Fibroblast of villous mesenchyme (primary cell): Measurements from ENCODE around the gene SIGLEC14. TPM values are rescaled to one million over a fixed set of nuclear protein-coding genes. Genes with fewer than 3 reads are reported as not detected.
"Not testable (repeated sequence)": the region's sequence is repeated elsewhere in the genome, so short reads cannot be mapped to it uniquely, and the experiment has no call there.

Source experiments
- DNase-seq: peaks from one replicate; pipeline ENCODE4 v3.0.0-alpha.2; 2010; ENCODE audit warnings: low read depth
- H3K4me3 ChIP-seq: 2 replicates; pipeline ENCODE4 v1.5.1; 2011; ENCODE audit warnings: low read depth, mild to moderate bottlenecking, low read length
- CTCF ChIP-seq: IDR thresholded peaks from 2 replicates; pipeline ENCODE4 v1.5.1; 2012; ENCODE audit warnings: low read depth, mild to moderate bottlenecking, low read length; ENCODE audit not compliant: insufficient read depth
- total RNA-seq: library from RNA; depleted of rRNA; stranded (reverse); fragments of >200 nt; gene quantifications from 2 replicates; pipeline ENCODE4 v1.2.3, GENCODE V29; 2012

SIGLEC14 gene
- total RNA-seq, 1 donor, result not detected

DNA sequence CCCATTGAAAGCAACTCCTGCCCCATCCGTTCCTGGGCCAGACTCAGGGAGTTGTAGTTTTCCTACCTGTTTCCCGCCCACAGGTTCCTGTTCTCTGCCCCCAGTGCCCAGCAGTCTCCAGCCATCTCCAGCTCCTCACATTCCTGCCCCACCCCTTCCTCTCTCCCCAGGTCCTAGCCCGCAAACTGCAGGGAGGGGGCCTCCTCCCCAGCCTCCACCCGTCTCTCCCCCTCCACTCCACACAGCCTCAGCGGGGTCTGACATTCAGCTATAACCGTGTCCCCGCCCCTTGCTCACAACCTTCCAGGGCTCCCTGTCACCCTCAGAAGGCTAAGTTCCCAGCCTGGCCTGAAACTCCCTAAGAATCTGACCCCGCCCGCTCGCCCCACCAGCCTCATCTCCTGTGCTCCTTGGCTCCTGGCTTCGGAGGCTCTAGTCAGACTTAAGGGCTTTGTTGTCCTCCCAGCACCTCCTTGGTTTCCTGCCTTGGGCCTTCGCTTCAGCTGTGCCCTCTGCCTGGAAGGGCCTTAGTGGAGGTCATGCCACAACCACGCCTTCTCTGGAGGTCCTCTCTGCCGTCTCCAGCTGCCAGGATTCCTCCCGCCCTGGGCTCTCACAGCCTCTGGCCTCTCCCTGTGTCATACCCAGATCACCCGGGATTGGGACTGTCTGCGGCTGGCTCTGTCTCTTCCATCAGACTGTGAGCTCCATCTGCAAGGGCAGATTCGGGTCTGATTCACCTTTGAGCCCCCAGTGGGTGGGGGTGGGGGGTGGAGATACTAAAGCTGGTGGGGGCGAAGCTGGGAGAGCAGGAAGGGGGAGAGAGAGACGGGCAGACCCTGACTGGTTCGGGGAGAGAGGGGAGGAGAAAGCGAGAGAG lies 41.4 kb upstream of the SIGLEC14 start:
- no peak for TF ChIP-seq CTCF
- DNase-seq, result peak; percentile 86
- peak overlapping the region; percentile 68 for H3K4me3 ChIP-seq

DNA sequence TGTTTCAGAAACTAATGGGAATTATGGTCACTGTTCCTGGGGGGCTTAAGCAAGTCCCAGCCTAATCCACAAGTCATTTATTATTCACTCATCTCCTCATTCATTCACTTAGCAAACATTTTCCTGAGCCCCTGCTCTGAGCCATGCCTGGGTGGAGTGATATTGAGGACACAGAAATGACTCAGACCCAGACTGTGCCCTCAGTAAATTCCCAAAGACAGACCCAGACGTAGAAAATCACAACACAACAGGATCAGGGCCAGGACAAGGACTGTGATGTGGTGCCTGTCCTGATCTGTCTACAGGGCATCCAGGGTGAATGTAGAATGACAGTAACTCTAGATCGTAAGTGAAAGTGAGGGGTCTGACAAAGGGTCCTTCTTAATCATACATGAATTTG lies 39.5 kb upstream of the SIGLEC14 start:
- H3K4me3 ChIP-seq, result no peak overlapping the region
- DNase-seq, result no peak
- TF ChIP-seq CTCF, result no peak

- DNase-seq, result peak; percentile 82
- H3K4me3 ChIP-seq, result no peak overlapping the region
- TF ChIP-seq CTCF, result no peak
Observed at GRCh38 chr19:51681286-51681941, 34.8 kb upstream of the SIGLEC14 start.

GRCh38 chr19:51680474-51680873 lies 33.8 kb upstream of the SIGLEC14 start:
- H3K4me3 ChIP-seq, result no peak overlapping the region
- no peak for DNase-seq
- no peak for TF ChIP-seq CTCF

DNA sequence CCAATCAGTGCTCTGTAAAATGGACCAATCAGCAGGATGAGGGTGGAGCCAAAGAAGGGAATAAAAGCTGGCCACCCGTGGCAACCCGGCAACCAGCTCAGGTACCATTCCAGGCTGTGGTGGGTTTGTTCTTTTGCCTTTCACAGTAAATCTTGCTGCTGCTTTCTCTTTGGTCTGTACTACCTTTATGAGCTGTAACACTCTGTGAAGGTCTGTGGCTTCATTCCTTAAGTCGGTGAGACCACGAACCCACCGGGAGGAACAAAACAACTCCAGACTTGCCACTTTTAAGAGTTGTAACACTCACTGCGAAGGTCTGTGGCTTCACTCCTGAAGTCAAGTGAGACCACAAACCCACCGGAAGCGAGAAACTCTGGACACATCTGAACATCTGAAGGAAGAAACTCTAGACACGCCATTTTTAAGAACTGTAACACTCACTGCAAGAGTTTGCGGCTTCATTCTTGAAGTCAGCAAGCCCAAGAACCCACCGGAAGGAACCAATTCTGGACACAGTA lies 30.0 kb upstream of the SIGLEC14 start:
- DNase-seq, result no peak
- H3K4me3 ChIP-seq, result no peak overlapping the region
- TF ChIP-seq CTCF, result no peak

GRCh38 chr19:51675911-51676565 lies 29.4 kb upstream of the SIGLEC14 start:
- peak; percentile 32 for TF ChIP-seq CTCF
- H3K4me3 ChIP-seq, result not testable (repeated sequence)
- DNase-seq, result peak; percentile 47
